ENCODE measurements around the gene TMPRSS6.

The TMPRSS6 gene

DNA sequence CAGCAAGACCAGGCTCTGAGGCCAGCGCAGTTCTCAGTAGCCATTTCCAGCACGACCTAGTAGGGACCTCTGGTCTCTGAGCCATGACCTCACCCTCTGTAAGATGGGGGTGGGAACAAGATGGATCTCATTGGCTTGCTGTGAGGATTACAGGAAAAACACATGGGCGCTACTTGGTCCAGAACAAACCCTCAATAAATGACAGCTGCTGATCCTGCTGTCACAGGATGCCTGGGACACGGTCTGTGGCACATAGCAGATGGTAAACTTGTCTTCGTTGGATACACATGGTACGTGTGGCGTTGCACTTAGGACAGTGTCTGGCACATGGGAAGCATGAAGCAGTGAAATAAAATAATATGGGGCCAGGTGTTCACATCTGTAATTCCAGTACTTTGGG lies 62.5 kb downstream of the TMPRSS6 start:
- TF ChIP-seq TAF1 (IDR thresholded peaks at IDR 0.05; ENCODE audit: borderline replicate concordance, insufficient read depth, low read length) (no peak), POLR2AphosphoS5 (IDR thresholded peaks at IDR 0.05; ENCODE audit: low read depth, low read length) (no peak), FOXP2 (optimal IDR thresholded peaks at IDR 0.05; ENCODE audit: borderline replicate concordance, extremely low read depth, extremely low read length, insufficient read depth) (no peak), SIN3A (IDR thresholded peaks at IDR 0.05; ENCODE audit: borderline replicate concordance, insufficient read depth, low read length) (no peak)
- TF ChIP-seq, protein P1, sequence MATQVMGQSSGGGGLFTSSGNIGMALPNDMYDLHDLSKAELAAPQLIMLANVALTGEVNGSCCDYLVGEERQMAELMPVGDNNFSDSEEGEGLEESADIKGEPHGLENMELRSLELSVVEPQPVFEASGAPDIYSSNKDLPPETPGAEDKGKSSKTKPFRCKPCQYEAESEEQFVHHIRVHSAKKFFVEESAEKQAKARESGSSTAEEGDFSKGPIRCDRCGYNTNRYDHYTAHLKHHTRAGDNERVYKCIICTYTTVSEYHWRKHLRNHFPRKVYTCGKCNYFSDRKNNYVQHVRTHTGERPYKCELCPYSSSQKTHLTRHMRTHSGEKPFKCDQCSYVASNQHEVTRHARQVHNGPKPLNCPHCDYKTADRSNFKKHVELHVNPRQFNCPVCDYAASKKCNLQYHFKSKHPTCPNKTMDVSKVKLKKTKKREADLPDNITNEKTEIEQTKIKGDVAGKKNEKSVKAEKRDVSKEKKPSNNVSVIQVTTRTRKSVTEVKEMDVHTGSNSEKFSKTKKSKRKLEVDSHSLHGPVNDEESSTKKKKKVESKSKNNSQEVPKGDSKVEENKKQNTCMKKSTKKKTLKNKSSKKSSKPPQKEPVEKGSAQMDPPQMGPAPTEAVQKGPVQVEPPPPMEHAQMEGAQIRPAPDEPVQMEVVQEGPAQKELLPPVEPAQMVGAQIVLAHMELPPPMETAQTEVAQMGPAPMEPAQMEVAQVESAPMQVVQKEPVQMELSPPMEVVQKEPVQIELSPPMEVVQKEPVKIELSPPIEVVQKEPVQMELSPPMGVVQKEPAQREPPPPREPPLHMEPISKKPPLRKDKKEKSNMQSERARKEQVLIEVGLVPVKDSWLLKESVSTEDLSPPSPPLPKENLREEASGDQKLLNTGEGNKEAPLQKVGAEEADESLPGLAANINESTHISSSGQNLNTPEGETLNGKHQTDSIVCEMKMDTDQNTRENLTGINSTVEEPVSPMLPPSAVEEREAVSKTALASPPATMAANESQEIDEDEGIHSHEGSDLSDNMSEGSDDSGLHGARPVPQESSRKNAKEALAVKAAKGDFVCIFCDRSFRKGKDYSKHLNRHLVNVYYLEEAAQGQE (IDR thresholded peaks at IDR 0.05; ENCODE audit: insufficient read depth in 1 of 2, low read depth in 2 of 2, low read length in 2 of 2) = no peak

DNA sequence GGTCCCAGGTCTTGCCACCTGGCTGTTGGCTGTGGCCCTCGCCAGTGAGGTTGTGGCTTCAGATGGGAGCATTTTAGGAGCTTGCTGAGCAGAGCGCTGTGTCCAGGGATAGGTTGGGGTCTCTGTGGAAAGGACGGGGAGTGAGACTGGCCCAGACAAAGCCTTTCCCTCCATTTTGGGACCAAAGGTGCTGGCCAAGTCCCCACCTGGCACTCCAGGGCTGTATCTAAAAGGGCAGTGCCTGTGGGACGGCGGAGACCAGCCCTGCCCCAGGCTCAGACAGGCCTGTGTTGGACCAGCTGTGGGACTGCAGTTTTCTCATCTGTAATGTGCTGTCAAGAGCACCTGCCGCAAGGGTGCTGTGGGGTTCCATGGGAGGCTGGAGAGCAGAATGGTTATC lies 62.9 kb downstream of the TMPRSS6 start:
- TF ChIP-seq POLR2AphosphoS5 (IDR thresholded peaks at IDR 0.05; ENCODE audit: low read depth, low read length) = no peak
- TF ChIP-seq, protein P1 (IDR thresholded peaks at IDR 0.05; ENCODE audit: insufficient read depth in 1 of 2, low read depth in 2 of 2, low read length in 2 of 2) = no peak
- TF ChIP-seq FOXP2 (optimal IDR thresholded peaks at IDR 0.05; ENCODE audit: borderline replicate concordance, extremely low read depth, extremely low read length, insufficient read depth) = no peak
- no peak for TF ChIP-seq TAF1 (IDR thresholded peaks at IDR 0.05; ENCODE audit: borderline replicate concordance, insufficient read depth, low read length)
- no peak for TF ChIP-seq SIN3A (IDR thresholded peaks at IDR 0.05; ENCODE audit: borderline replicate concordance, insufficient read depth, low read length)

DNA sequence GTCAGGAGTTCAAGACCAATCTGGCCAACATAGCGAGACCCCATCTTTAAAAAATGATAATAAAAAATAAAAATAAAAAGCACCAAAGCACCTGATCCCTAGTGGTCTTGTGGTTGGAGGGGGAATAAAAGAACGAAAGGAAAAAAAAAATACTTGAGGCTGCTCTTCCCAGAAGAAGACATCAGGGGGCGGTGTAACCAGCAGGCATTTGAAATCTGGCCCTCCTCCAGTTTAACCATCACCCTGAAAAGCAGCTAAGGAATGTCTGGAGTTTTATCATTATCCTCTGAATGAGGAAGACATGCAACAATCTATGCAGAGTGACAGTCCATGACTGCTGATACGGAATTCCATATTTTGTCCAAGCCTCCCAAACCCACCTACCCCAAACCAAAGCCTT lies 63.6 kb downstream of the TMPRSS6 start:
- TF ChIP-seq FOXP2 (optimal IDR thresholded peaks at IDR 0.05; ENCODE audit: borderline replicate concordance, extremely low read depth, extremely low read length, insufficient read depth) = no peak

DNA sequence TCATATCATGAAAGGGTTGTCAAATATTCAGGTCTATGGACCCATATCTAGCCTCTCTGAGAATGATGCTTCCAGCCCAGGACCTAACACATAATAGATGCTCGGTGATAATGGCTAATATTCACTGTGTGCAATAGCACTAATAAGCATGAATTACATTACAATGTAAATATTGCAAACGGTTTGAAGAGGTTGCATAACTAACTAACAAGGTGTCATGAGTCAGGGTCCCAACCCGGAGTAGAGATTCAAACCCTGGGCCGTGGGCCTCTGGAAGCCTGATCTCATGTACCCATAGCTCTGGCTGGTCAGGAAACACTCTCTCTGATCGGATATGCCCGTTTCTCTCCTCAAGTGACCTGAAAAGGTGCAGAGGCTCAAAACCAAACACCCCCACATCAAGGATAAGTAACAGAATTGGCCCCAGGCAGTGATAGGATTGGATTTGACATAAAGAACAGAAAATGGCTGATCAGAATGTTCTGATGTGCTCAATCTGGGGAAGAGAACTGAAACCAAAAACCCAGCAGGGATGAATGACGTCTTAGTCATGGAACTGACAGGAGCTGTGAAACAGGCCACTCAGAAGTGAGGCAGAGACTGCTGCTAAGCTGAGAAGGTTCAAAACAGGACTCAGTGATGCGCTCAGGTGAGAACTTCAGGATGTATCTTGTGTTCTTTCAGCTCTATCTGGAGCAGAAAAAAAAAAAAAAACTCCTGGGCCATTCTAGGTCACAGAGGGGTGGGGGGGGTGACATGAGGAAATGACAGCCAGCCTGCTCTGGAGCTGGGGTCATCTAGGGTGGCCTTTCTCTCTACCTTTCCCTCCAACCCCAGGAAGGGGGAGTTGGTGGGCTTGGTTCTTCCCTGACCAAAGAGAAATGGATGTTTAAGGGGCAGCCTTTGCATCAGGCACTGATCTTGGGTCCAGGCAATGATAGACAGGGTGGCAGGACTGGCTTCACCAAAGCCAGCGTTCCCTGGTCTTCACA lies 64.6 kb downstream of the TMPRSS6 start:
- TF ChIP-seq POLR2AphosphoS5 (IDR thresholded peaks at IDR 0.05; ENCODE audit: low read depth, low read length) = no peak
- no peak for TF ChIP-seq SIN3A (IDR thresholded peaks at IDR 0.05; ENCODE audit: borderline replicate concordance, insufficient read depth, low read length)
- TF ChIP-seq FOXP2 (optimal IDR thresholded peaks at IDR 0.05; ENCODE audit: borderline replicate concordance, extremely low read depth, extremely low read length, insufficient read depth) = no peak
- no peak for TF ChIP-seq TAF1 (IDR thresholded peaks at IDR 0.05; ENCODE audit: borderline replicate concordance, insufficient read depth, low read length)
- TF ChIP-seq, protein P1 (IDR thresholded peaks at IDR 0.05; ENCODE audit: insufficient read depth in 1 of 2, low read depth in 2 of 2, low read length in 2 of 2) = no peak

DNA sequence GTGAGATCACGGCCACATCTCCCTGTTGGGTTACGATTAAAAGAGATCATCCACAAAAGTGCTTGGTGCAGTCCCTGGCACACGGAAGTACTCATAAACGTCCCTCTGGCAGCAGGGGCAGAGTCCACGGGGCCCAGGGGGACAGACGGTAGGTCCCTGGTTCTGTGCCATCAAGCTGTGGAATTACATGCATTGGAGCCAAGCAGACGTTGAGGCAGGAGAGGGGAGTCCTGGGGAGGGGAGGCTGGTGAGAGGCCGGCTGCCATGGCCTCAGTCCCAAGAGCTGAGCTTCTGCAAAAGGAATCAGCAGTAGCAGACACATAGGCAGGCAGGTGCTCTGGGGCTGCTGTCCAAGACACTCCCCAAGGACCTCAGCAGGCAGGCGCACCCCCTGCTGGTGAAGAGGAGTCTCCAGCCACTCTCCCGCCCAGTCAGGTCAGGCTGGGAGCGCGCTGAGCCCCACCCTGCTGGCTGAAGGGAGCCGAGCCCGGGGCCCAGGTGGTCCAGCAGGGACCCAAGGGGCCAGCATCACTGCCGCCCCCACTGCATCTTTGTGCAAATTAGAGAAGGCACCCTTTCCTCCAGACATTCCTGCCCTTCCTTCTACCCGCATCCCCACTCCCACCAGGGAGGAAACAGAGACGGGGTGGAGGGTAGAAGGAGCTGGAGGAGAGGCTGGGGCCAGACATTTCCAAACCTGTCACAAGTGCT lies 65.5 kb downstream of the TMPRSS6 start:
- TF ChIP-seq POLR2AphosphoS5 (IDR thresholded peaks at IDR 0.05; ENCODE audit: low read depth, low read length) (no peak), SIN3A (IDR thresholded peaks at IDR 0.05; ENCODE audit: borderline replicate concordance, insufficient read depth, low read length) (no peak), FOXP2 (optimal IDR thresholded peaks at IDR 0.05; ENCODE audit: borderline replicate concordance, extremely low read depth, extremely low read length, insufficient read depth) (no peak)
